MCF 10A (cell line): ENCODE data around the gene HNRNPA2B1. TPM values are rescaled to one million over a fixed set of nuclear protein-coding genes. Genes with fewer than 3 reads are reported as not detected.

ENCODE experiments used
- BruUV-seq: library from RNA; stranded (reverse); fragments of 400-500 nt; replicated peaks from 2 replicates; lab custom pipeline; 2021; lab: Mats Ljungman, UMichigan
- CTCF ChIA-PET: fragments of 300-600 bp; sonication (Branson Sonifier 250); formaldehyde crosslinking; extraction: SDS; loops from one replicate; lab custom pipeline; 2021; ENCODE audit warnings: antibody characterized with exemption, inconsistent platforms; lab: Yijun Ruan, JAX
- POLR2A ChIA-PET: fragments of 300-600, 350-650 bp; sonication (Branson Sonifier 250); formaldehyde crosslinking; extraction: SDS; loops from one replicate; lab custom pipeline; 2020; ENCODE audit warnings: antibody characterized with exemption, inconsistent platforms; lab: Yijun Ruan, JAX
- DNase-seq: peaks from one replicate; pipeline ENCODE4 v3.0.0-alpha.2; 2018; ENCODE audit not compliant: unreplicated experiment
- H3K27ac Mint-ChIP-seq: one replicate; pipeline ENCODE4 v1.8.0; 2022; ENCODE audit warnings: mild to moderate bottlenecking, low read depth, mixed read lengths; ENCODE audit not compliant: unreplicated experiment
- H3K27me3 Mint-ChIP-seq: one replicate; pipeline ENCODE4 v1.8.0; 2022; ENCODE audit warnings: mixed read lengths; ENCODE audit not compliant: insufficient read depth, unreplicated experiment
- H3K36me3 Mint-ChIP-seq: one replicate; pipeline ENCODE4 v1.8.0; 2022; ENCODE audit warnings: mild to moderate bottlenecking, moderate library complexity, mixed read lengths; ENCODE audit not compliant: insufficient read depth, unreplicated experiment
- H3K4me1 Mint-ChIP-seq: one replicate; pipeline ENCODE4 v1.8.0; 2022; ENCODE audit warnings: mixed read lengths; ENCODE audit not compliant: insufficient read depth, unreplicated experiment
- H3K4me3 Mint-ChIP-seq: one replicate; pipeline ENCODE4 v1.8.0; 2022; ENCODE audit warnings: mild to moderate bottlenecking, moderate library complexity, mixed read lengths; ENCODE audit not compliant: unreplicated experiment
- H3K9me3 Mint-ChIP-seq: one replicate; pipeline ENCODE4 v1.8.0; 2022; ENCODE audit warnings: mixed read lengths; ENCODE audit not compliant: unreplicated experiment
- CTCF ChIP-seq: fragments of 200-600 bp; IDR thresholded peaks from one replicate; pipeline ENCODE4 v1.8.0; 2022; ENCODE audit warnings: antibody characterized with exemption, mild to moderate bottlenecking; ENCODE audit not compliant: unreplicated experiment
- intact Hi-C: fragments of 100-400 bp; cut with micrococcal nuclease; formaldehyde crosslinking; loops from 2 replicates; pipeline ENCODE4 v1.14.1; 2022
- total RNA-seq: library from RNA; stranded (reverse); gene quantifications from 2 replicates; pipeline ENCODE4 v1.2.3, GENCODE V29; 2022

Gene HNRNPA2B1
- total RNA-seq, 1 experiment from 2014 or later = 646 TPM

- ChIA-PET CTCF (interaction anchor here (0.6 to 1.3 kb wide), 6 partner anchors 8 to 548 kb away, joined by 3 to 4 read pairs (median 3); no protein-coding TSS in a partner anchor), POLR2A (interaction anchor here (0.7 to 2.0 kb wide), 8 partner anchors 9 to 52 kb away, joined by 3 to 9 read pairs (median 3); partner anchors contain the start of gene NFE2L3)
- DNase-seq = peak; percentile 66
- Mint-ChIP-seq H3K36me3 (no peaks in the 10 kb centered on the region), H3K4me1 (peaks cover 16% of the 10 kb centered on the region), H3K9me3 (no peaks in the 10 kb centered on the region), H3K4me3 (peak overlapping the region; percentile 49), H3K27me3 (no peaks in the 10 kb centered on the region), H3K27ac (no peak overlapping the region)
- intact Hi-C loops = no loop called here
- TF ChIP-seq CTCF = no peak
- no TSS peak for BruUV-seq
Observed at GRCh38 chr7:26143298-26144048, 57.1 kb downstream of the HNRNPA2B1 start.

DNA sequence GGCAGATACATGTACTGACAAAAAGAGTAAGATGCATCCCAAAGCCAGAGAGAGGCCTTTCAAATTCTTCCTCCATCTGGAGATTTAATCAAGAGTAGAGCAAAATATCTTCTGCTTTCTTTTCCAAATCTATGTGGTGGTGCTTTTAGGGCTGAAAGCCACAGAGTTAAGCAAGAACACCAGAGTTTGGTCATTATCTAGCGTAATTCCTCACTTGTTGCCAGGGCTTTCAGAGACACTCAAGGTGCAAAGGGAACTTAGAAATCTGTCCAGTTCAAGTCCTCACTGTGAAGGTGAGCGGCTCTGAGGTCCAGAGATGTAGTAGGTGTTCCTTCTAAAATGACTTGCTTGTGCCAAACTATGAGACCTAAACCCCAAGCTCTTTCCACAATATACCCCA lies 59.5 kb downstream of the HNRNPA2B1 start:
- Mint-ChIP-seq H3K4me1 (peaks cover 16% of the 10 kb centered on the region), H3K27ac (no peak overlapping the region)
- TF ChIP-seq CTCF = no peak

DNA sequence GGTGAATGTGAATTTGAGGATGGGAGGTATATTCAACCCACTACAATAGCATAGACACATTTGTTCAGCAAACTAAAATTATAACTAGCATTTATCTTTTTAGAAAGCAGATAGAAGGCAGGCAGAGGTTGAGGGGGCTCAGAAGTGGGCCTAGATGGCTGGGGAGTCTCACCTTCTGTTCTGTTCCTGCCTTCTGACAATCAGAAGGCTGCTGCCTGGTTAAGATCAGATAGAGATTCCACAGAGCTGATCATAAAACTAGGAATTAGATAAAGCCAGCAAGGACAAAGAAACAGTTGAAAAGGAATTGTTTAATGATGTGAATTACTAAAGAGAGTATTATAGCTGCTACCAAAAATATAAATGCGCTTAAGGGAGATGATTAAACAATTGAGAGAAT lies 60.2 kb downstream of the HNRNPA2B1 start:
- H3K36me3 Mint-ChIP-seq = no peaks in the 10 kb centered on the region
- no peak for TF ChIP-seq CTCF
- no peak overlapping the region for H3K27ac Mint-ChIP-seq
- no peaks in the 10 kb centered on the region for H3K27me3 Mint-ChIP-seq
- H3K4me1 Mint-ChIP-seq = peaks cover 16% of the 10 kb centered on the region
- H3K9me3 Mint-ChIP-seq = no peaks in the 10 kb centered on the region
- no peak overlapping the region for H3K4me3 Mint-ChIP-seq
- DNase-seq = no peak
- ChIA-PET CTCF (no interaction called here), POLR2A (interaction anchor here (0.7 kb wide), 1 partner anchor 10 kb away, joined by 3 read pairs; no protein-coding TSS in a partner anchor)
- BruUV-seq = no TSS peak
- intact Hi-C loops = no loop called here

More for the DNA sequence above, 59.5 kb downstream of the HNRNPA2B1 start:
- no TSS peak for BruUV-seq
- CTCF ChIA-PET = no interaction called here
- intact Hi-C loops = no loop called here
- H3K27me3 Mint-ChIP-seq = no peaks in the 10 kb centered on the region
- no peaks in the 10 kb centered on the region for H3K36me3 Mint-ChIP-seq
- DNase-seq = no peak
- no peaks in the 10 kb centered on the region for H3K9me3 Mint-ChIP-seq
- POLR2A ChIA-PET = no interaction called here
- no peak overlapping the region for H3K4me3 Mint-ChIP-seq

Other genes starting within 250 kb of the HNRNPA2B1 start
- gene NFE2L3, start 48.5 kb downstream of the HNRNPA2B1 start, total RNA-seq = 1.2 and 2.2 TPM in 2 replicates
- gene CBX3, start 999 bp upstream of the HNRNPA2B1 start, total RNA-seq = 137 and 171 TPM in 2 replicates
- 7.1 and 8.0 TPM in 2 replicates for gene SNX10, start 91.1 kb upstream of the HNRNPA2B1 start, total RNA-seq